Tibial artery (tissue), 4 donors: ENCODE results near the gene NUDT16L1.
A peak's percentile ranks its signal among the peaks of the same experiment; 100 is the strongest.

Source experiments
- DNase-seq, 2 donors: peaks; one replicate each; pipeline ENCODE4 v3.0.0-alpha.2; 2019
- H3K27ac ChIP-seq, 2 donors: fragments of 200-600 bp; sonication (generic) in 1 of 2; 1 replicate in 1 of 2; 2 replicates in 1 of 2; pipeline ENCODE4 v1.5.1; 2018 to 2019; ENCODE audit warnings: mild to moderate bottlenecking in 1 of 2
- H3K27me3 ChIP-seq, 2 donors: fragments of 200-600 bp; sonication (generic) in 1 of 2; one replicate each; pipeline versions ENCODE4 v1.5.1 to v1.6.0; 2016 to 2019
- H3K36me3 ChIP-seq, 3 donors: fragments of 200-600 bp; sonication (generic) in 2 of 3; one replicate each; pipeline ENCODE4 v1.5.1; 2016 to 2019; ENCODE audit warnings: mild to moderate bottlenecking in 2 of 3
- H3K4me1 ChIP-seq, 4 donors: fragments of 200-600 bp; sonication (generic) in 2 of 4; 1 replicate in 3 of 4; 2 replicates in 1 of 4; pipeline ENCODE4 v1.5.1; 2016 to 2019
- H3K4me3 ChIP-seq, 2 donors: fragments of 200-600 bp; sonication (generic) in 1 of 2; 1 replicate in 1 of 2; 2 replicates in 1 of 2; pipeline ENCODE4 v1.5.1; 2018 to 2019; ENCODE audit warnings: mild to moderate bottlenecking in 2 of 2
- H3K9me3 ChIP-seq, 3 donors: fragments of 200-600 bp; sonication (generic) in 1 of 3; one replicate each; pipeline ENCODE4 v1.5.1; 2016 to 2019
- intact Hi-C: fragments of 100-400 bp; cut with DNase I; formaldehyde crosslinking; loops from one replicate; pipeline ENCODE4 v1.15.0; 2023; ENCODE audit warnings: low total_unique reads
- TF ChIP-seq, protein P1 (sequence below), 2 experiments: fragments of 200-600 bp in 1 of 2; fragments of 450-650 bp in 1 of 2; IDR thresholded peaks; one replicate each; pipeline ENCODE4 v1.5.1; 2017 to 2019; ENCODE audit warnings: antibody characterized with exemption in 2 of 2, mild to moderate bottlenecking in 1 of 2, moderate library complexity in 1 of 2

NUDT16L1 gene

GRCh38 chr16:4689091-4689671 lies 4.2 kb upstream of the NUDT16L1 start:
- Histone ChIP-seq H3K9me3 (no peaks in the 10 kb centered on the region), H3K27me3 (no peaks in the 10 kb centered on the region), H3K4me1 (peaks cover 0 to 15% (median 5%) of the 10 kb centered on the region in 4 donors), H3K27ac (no peak overlapping the region), H3K4me3 (no peak overlapping the region), H3K36me3 (peaks cover 13 to 67% (median 46%) of the 10 kb centered on the region in 3 donors)
- intact Hi-C loops, result no loop called here
- TF ChIP-seq, protein P1, sequence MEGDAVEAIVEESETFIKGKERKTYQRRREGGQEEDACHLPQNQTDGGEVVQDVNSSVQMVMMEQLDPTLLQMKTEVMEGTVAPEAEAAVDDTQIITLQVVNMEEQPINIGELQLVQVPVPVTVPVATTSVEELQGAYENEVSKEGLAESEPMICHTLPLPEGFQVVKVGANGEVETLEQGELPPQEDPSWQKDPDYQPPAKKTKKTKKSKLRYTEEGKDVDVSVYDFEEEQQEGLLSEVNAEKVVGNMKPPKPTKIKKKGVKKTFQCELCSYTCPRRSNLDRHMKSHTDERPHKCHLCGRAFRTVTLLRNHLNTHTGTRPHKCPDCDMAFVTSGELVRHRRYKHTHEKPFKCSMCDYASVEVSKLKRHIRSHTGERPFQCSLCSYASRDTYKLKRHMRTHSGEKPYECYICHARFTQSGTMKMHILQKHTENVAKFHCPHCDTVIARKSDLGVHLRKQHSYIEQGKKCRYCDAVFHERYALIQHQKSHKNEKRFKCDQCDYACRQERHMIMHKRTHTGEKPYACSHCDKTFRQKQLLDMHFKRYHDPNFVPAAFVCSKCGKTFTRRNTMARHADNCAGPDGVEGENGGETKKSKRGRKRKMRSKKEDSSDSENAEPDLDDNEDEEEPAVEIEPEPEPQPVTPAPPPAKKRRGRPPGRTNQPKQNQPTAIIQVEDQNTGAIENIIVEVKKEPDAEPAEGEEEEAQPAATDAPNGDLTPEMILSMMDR (IDR thresholded peaks at IDR 0.05), result no peak
- no peak for DNase-seq

DNA sequence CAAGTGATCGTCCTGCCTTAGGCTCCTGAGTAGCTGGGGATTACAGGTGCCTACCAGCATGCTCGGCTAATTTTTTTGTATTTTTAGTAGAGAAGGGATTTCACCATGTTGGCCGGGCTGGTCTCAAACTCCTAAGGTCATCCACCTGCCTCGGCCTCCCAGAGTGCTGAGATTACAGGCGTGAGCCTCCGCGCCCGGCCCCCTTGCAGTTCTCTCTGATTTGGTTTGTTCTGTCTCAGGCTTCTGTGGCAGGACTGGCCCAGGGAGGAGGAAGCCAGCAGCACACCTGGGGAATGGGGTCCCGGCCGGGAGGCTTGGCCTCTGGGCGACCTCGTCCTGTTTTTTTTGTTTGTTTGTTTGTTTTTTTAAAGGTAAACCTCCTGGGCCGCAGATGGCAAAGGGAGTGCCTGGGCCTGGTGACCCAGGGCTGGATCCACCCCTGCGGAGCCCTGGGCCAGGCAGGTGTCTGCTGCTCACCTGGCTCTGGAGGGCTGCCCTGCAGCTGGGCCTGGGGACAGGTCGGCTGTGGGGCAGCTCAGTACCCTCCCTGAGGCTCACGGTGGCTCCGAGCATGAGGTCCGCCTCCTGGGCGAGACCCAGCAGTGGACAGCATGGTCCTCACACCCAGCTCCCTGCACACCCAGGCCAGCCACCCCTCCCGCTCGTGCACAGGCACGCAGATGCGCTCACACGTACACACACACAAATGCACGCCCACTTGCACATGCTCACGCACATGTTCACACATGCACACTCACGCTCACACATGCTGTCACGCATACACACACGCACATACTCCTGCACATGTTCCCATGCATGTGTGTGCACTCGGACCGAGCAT lies 3.3 kb upstream of the NUDT16L1 start:
- TF ChIP-seq, protein P1 (IDR thresholded peaks at IDR 0.05), result no peak
- H3K27me3 ChIP-seq, result no peaks in the 10 kb centered on the region
- H3K4me1 ChIP-seq, result peaks cover 0 to 24% (median 14%) of the 10 kb centered on the region in 4 donors
- H3K9me3 ChIP-seq, result no peaks in the 10 kb centered on the region
- intact Hi-C loops, result no loop called here
- peaks cover 6 to 61% (median 37%) of the 10 kb centered on the region in 3 donors for H3K36me3 ChIP-seq
- H3K27ac ChIP-seq, result no peak overlapping the region
- H3K4me3 ChIP-seq, result no peak overlapping the region
- no peak for DNase-seq

DNA sequence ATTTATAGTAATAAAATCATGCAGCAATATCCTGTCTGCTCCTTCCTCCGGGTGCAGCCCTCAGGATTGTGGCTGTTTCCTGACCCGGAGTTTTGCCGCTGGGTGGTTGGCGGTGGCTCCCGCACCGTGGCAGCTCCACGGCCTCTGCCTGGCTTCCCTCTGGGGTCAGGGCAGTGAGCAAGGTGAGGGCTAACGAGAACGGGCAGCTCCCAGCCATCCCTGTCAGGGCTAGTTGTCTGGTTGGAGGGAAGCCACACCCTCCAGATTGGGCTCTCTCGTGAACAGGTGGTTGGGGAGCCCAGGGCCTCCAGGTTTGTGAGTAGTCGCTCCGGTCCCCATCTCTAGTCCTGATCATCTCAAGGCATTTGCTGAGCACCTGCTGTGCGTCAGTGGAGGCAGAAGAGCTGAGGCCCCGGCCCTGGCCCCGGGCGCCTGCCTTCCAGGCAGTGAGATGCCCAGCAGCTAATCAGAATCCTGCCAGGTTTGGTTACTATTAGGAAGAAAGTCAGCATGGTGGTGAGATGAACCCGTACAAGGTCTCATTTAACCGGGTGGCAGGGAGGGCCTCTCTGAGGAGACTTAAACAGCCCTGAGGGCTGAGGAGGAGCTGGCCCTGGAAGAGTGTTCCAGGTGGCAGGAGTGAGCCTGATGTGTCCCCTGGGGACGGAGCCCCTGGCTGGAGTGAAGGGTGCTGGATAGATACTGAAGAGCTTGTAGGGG lies 2.3 kb upstream of the NUDT16L1 start:
- TF ChIP-seq, protein P1 (IDR thresholded peaks at IDR 0.05), result no peak
- Histone ChIP-seq H3K27ac (no peak overlapping the region), H3K4me3 (no peak overlapping the region), H3K27me3 (no peaks in the 10 kb centered on the region), H3K36me3 (peaks cover 6 to 61% (median 37%) of the 10 kb centered on the region in 3 donors), H3K4me1 (peaks cover 0 to 34% (median 16%) of the 10 kb centered on the region in 4 donors), H3K9me3 (no peaks in the 10 kb centered on the region)
- DNase-seq, result no peak
- intact Hi-C loops, result no loop called here

GRCh38 chr16:4691666-4692412 lies 1.5 kb upstream of the NUDT16L1 start:
- TF ChIP-seq, protein P1 (IDR thresholded peaks at IDR 0.05), result no peak
- H3K4me1 ChIP-seq, result peaks cover 0 to 40% (median 16%) of the 10 kb centered on the region in 4 donors
- intact Hi-C loops, result no loop called here

More at GRCh38 chr16:4691666-4692412, 1.5 kb upstream of the NUDT16L1 start:
- Histone ChIP-seq H3K4me3 (no peak overlapping the region), H3K36me3 (peaks cover 4 to 61% (median 38%) of the 10 kb centered on the region in 3 donors), H3K9me3 (no peaks in the 10 kb centered on the region), H3K27ac (no peak overlapping the region), H3K27me3 (no peaks in the 10 kb centered on the region)
- DNase-seq, result peak in 1 of 2 donors; percentile 66
